Fibroblast of lung (primary cell): ENCODE results near the gene RRAD. TPM values are rescaled to one million over a fixed set of nuclear protein-coding genes. Genes with fewer than 3 reads are reported as not detected.
A peak's percentile ranks its signal among the peaks of the same experiment; 100 is the strongest.

Source experiments
- DNase-seq, 2 donors: peaks; one replicate each; pipeline versions ENCODE4 v3.0.0 to v3.0.0-alpha.2; 2010; ENCODE audit warnings: low read depth in 2 of 2
- H2AFZ ChIP-seq: 2 replicates; pipeline ENCODE4 v1.5.1; 2012; ENCODE audit warnings: low read length, control low read depth, inconsistent platforms
- H3K27ac ChIP-seq: 2 replicates; pipeline ENCODE4 v1.5.1; 2011; ENCODE audit warnings: low read length, control low read depth; ENCODE audit not compliant: insufficient read depth
- H3K27me3 ChIP-seq: 2 replicates; pipeline ENCODE4 v1.5.1; 2011; ENCODE audit warnings: mild to moderate bottlenecking, low read length; ENCODE audit not compliant: control insufficient read depth, insufficient read depth
- H3K36me3 ChIP-seq: 2 replicates; pipeline ENCODE4 v1.5.1; 2011; ENCODE audit warnings: low read length; ENCODE audit not compliant: control insufficient read depth, insufficient read depth
- H3K4me1 ChIP-seq: 2 replicates; pipeline ENCODE4 v1.5.1; 2011; ENCODE audit warnings: low read length; ENCODE audit not compliant: control insufficient read depth, insufficient read depth; ENCODE audit errors: extremely low read depth
- H3K4me2 ChIP-seq: 2 replicates; pipeline ENCODE4 v1.5.1; 2011; ENCODE audit warnings: low read length, control low read depth; ENCODE audit not compliant: insufficient read depth; ENCODE audit errors: extremely low read depth
- H3K4me3 ChIP-seq, 4 experiments: fragments of 200-600 bp in 1 of 4; sonication (generic) in 1 of 4; replicated peaks in 1 of 4; 2 replicates each; pipeline ENCODE4 v1.5.1; 2011 to 2016; ENCODE audit warnings: low read length in 4 of 4, low read depth in 3 of 4, mild to moderate bottlenecking in 3 of 4, control low read depth in 2 of 4, inconsistent platforms in 1 of 4, mixed read lengths in 1 of 4; ENCODE audit not compliant: insufficient read depth in 1 of 4; ENCODE audit errors: control extremely low read depth in 1 of 4
- H3K79me2 ChIP-seq: 2 replicates; pipeline ENCODE4 v1.5.1; 2012; ENCODE audit warnings: mild to moderate bottlenecking, low read length, inconsistent platforms; ENCODE audit not compliant: control insufficient read depth, insufficient read depth
- H3K9ac ChIP-seq: 2 replicates; pipeline ENCODE4 v1.5.1; 2011; ENCODE audit warnings: mild to moderate bottlenecking, low read length, control low read depth; ENCODE audit not compliant: insufficient read depth
- H3K9me3 ChIP-seq: 2 replicates; pipeline ENCODE4 v1.5.1; 2012; ENCODE audit warnings: low read depth, low read length; ENCODE audit not compliant: control insufficient read depth, insufficient read depth
- H4K20me1 ChIP-seq: 2 replicates; pipeline ENCODE4 v1.5.1; 2011; ENCODE audit warnings: low read length; ENCODE audit not compliant: control insufficient read depth, insufficient read depth; ENCODE audit errors: extremely low read depth
- CTCF ChIP-seq, 2 donors: IDR thresholded peaks in 1 of 2; conservative IDR thresholded peaks in 1 of 2; 1 replicate in 1 of 2; 2 replicates in 1 of 2; pipeline ENCODE4 v1.5.1; 2011 to 2012; ENCODE audit warnings: low read length in 2 of 2, control low read depth in 1 of 2, inconsistent platforms in 1 of 2, low read depth in 1 of 2, mild to moderate bottlenecking in 1 of 2
- EZH2 ChIP-seq: IDR thresholded peaks from 2 replicates; pipeline ENCODE4 v1.5.1; 2012; ENCODE audit warnings: low read length, control low read depth, mild to moderate bottlenecking; ENCODE audit errors: missing control alignments
- polyA plus RNA-seq, 2 donors: library from polyadenylated mRNA; depleted of rRNA in 1 of 2; stranded (reverse) in 1 of 2; unstranded in 1 of 2; fragments of >200 nt; gene quantifications; 2 replicates each; pipeline ENCODE4 v1.2.1, GENCODE V29; 2011 to 2012; ENCODE audit warnings: missing spikeins in 1 of 2
- total RNA-seq: library from RNA; depleted of rRNA; stranded (reverse); fragments of >200 nt; gene quantifications from 2 replicates; pipeline ENCODE4 v1.2.1, GENCODE V29; 2014

Gene RRAD
- total and polyA plus RNA-seq, 2 donors (not counting 1 experiment from before 2014, with no cell fraction given) = 11.6 to 83.7 TPM

- Histone ChIP-seq H3K27me3 (peaks cover 5% of the 10 kb centered on the region), H3K4me3 (no peak overlapping the region), H3K36me3 (no peaks in the 10 kb centered on the region), H3K9me3 (no peaks in the 10 kb centered on the region), H3K79me2 (no peaks in the 10 kb centered on the region), H3K4me1 (no peaks in the 10 kb centered on the region), H3K9ac (no peak overlapping the region), H3K4me2 (no peak overlapping the region), H3K27ac (no peak overlapping the region), H4K20me1 (no peaks in the 10 kb centered on the region), H2AFZ (no peak overlapping the region)
- peak; percentile 58 to 77 for DNase-seq
- no peak for TF ChIP-seq EZH2
- TF ChIP-seq CTCF (conservative IDR thresholded peaks at IDR 0.05 in 1 of 2, IDR thresholded peaks at IDR 0.05 in 1 of 2; ENCODE audit: low read depth in 1 of 2, low read length in 2 of 2) = peak; percentile 86 to 91
Observed at GRCh38 chr16:66954097-66954659, 28.8 kb upstream of the RRAD start.

- no peak for DNase-seq
- H3K9ac ChIP-seq = no peak overlapping the region
- H3K27me3 ChIP-seq = peaks cover 9% of the 10 kb centered on the region
- H3K79me2 ChIP-seq = no peaks in the 10 kb centered on the region
- H3K27ac ChIP-seq = no peak overlapping the region
- no peak overlapping the region for H3K4me3 ChIP-seq
- H2AFZ ChIP-seq = no peak overlapping the region
- no peak overlapping the region for H3K4me2 ChIP-seq
- H3K4me1 ChIP-seq = no peaks in the 10 kb centered on the region
- H4K20me1 ChIP-seq = no peaks in the 10 kb centered on the region
- H3K36me3 ChIP-seq = no peaks in the 10 kb centered on the region
- no peaks in the 10 kb centered on the region for H3K9me3 ChIP-seq
- TF ChIP-seq EZH2 (no peak), CTCF (conservative IDR thresholded peaks at IDR 0.05 in 1 of 2, IDR thresholded peaks at IDR 0.05 in 1 of 2; ENCODE audit: low read depth in 1 of 2, low read length in 2 of 2) (no peak)
Observed at GRCh38 chr16:66953462-66954096, 28.2 kb upstream of the RRAD start.

- no peak overlapping the region for H2AFZ ChIP-seq
- H3K4me1 ChIP-seq = no peaks in the 10 kb centered on the region
- no peak overlapping the region for H3K4me2 ChIP-seq
- no peak for DNase-seq
- no peaks in the 10 kb centered on the region for H3K9me3 ChIP-seq
- H3K27ac ChIP-seq = no peak overlapping the region
- no peaks in the 10 kb centered on the region for H4K20me1 ChIP-seq
- H3K4me3 ChIP-seq = no peak overlapping the region
- peaks cover 10% of the 10 kb centered on the region for H3K27me3 ChIP-seq
- no peaks in the 10 kb centered on the region for H3K79me2 ChIP-seq
- H3K36me3 ChIP-seq = no peaks in the 10 kb centered on the region
- TF ChIP-seq CTCF (conservative IDR thresholded peaks at IDR 0.05 in 1 of 2, IDR thresholded peaks at IDR 0.05 in 1 of 2; ENCODE audit: low read depth in 1 of 2, low read length in 2 of 2) (no peak), EZH2 (no peak)
- H3K9ac ChIP-seq = no peak overlapping the region
Observed at GRCh38 chr16:66952430-66953110, 27.2 kb upstream of the RRAD start.
